A172 (cell line): ENCODE data around the gene SLCO1B3. TPM values are rescaled to one million over a fixed set of nuclear protein-coding genes. Genes with fewer than 3 reads are reported as not detected.
A peak's percentile ranks its signal among the peaks of the same experiment; 100 is the strongest.

Experiments used
- DNase-seq: peaks from one replicate; pipeline ENCODE4 v3.0.0-alpha.2; 2015; ENCODE audit warnings: low spot score
- total RNA-seq: library from RNA; depleted of rRNA; stranded (reverse); fragments of >200 nt; shearing (Covaris generic); gene quantifications from 2 replicates; pipeline ENCODE4 v1.2.3, GENCODE V29; 2014; rRNA removed

The SLCO1B3 gene
- total RNA-seq, 1 experiment from 2014 or later = 24.7 TPM

GRCh38 chr12:20883288-20883687, 72.8 kb downstream of the SLCO1B3 start:
- peak; percentile 70 for DNase-seq

GRCh38 chr12:20885116-20885515, 74.6 kb downstream of the SLCO1B3 start:
- no peak for DNase-seq

- DNase-seq = no peak
These were observed 75.0 kb downstream of the SLCO1B3 start for GRCh38 chr12:20885552-20885951.

GRCh38 chr12:20917269-20917668, 106.8 kb downstream of the SLCO1B3 start:
- DNase-seq = no peak

GRCh38 chr12:20917819-20918218, 107.3 kb downstream of the SLCO1B3 start:
- no peak for DNase-seq

GRCh38 chr12:20931894-20932293, 121.4 kb downstream of the SLCO1B3 start:
- no peak for DNase-seq

- peak; percentile 11 for DNase-seq
These were observed 136.2 kb downstream of the SLCO1B3 start for GRCh38 chr12:20946732-20947131.

GRCh38 chr12:20950248-20950647, 139.7 kb downstream of the SLCO1B3 start:
- DNase-seq = peak; percentile 20

GRCh38 chr12:20963303-20963702, 152.8 kb downstream of the SLCO1B3 start:
- no peak for DNase-seq

- DNase-seq = no peak
These were observed 153.3 kb downstream of the SLCO1B3 start for GRCh38 chr12:20963762-20964161.

Other genes starting within 250 kb of the SLCO1B3 start
- not detected in 2 replicates for gene SLCO1C1, start 115.4 kb upstream of the SLCO1B3 start, total RNA-seq